Measurements from ENCODE around the gene TUBGCP4.
"Not testable (repeated sequence)": the region's sequence is repeated elsewhere in the genome, so short reads cannot be mapped to it uniquely, and the experiment has no call there.

Gene TUBGCP4

GRCh38 chr15:43370975-43371974, at the start of gene TUBGCP4, which contains the start of gene ZSCAN29:
Gene TUBGCP4 (plus strand): TSS chr15:43371101. CDS start chr15:43371355, 254 bp downstream.
Gene ZSCAN29 (minus strand): TSS chr15:43371043. CDS start chr15:43369913, 1,130 bp downstream.
- peak; percentile 74 to 84 for DNase-seq

- DNase-seq, result no peak
Observed at GRCh38 chr15:43325039-43325684, 45.7 kb upstream of the TUBGCP4 start.

GRCh38 chr15:43329217-43329959, 41.5 kb upstream of the TUBGCP4 start:
- no peak for DNase-seq

DNA sequence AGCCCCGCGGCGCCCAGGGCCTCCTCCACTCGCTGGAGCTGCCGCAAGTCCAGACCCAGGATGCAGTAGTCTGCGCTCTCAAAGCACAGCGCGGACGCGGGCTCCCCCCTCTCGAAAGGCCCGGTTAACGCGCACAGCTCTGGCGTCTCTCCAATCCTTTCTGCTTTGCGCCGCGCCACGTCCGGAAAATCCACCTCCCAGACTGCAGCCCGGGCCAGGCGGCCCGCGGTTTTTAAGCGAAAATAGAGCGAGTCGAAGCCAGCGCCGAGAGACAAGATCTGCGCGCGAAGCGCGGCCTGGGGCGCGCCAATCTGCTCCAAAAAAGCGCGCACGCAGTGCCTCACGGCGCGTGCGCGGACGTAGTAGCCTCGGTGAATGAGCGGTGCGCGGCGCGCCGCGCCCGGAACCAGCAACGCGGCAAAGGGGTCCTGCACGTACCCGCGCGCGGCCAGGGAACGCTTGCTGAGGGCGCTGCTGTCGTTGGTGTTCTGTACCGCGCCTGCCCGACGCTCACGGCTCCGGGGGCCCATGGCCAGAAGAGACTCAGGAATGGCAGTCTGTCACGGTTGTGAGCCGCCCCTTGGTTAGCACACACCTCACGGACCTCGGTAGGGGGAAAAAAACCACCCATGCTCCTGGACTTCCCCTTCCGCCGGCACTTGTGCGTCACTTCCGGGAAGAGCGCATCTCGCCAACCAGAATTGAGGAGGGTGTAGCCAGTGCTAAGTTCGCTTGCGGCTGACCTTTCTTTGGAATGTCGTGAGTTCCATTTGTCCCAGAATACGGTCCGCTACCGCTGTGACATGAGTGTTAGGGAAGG, 40.7 kb upstream of the TUBGCP4 start, which contains the start of gene LCMT2:
TSS of gene LCMT2 (minus strand) at position 614 of the 820 bp plus-strand sequence. CDS start at position 530, 84 bp downstream.
- peak; percentile 89 to 92 for DNase-seq

GRCh38 chr15:43330780-43331087, 40.2 kb upstream of the TUBGCP4 start:
- no peak for DNase-seq

- no peak for DNase-seq
Observed at GRCh38 chr15:43346305-43346704, 24.6 kb upstream of the TUBGCP4 start.

- no peak for DNase-seq
Observed at GRCh38 chr15:43347114-43347513, 23.8 kb upstream of the TUBGCP4 start.

GRCh38 chr15:43352693-43353382, 18.1 kb upstream of the TUBGCP4 start:
- DNase-seq, result no peak

DNA sequence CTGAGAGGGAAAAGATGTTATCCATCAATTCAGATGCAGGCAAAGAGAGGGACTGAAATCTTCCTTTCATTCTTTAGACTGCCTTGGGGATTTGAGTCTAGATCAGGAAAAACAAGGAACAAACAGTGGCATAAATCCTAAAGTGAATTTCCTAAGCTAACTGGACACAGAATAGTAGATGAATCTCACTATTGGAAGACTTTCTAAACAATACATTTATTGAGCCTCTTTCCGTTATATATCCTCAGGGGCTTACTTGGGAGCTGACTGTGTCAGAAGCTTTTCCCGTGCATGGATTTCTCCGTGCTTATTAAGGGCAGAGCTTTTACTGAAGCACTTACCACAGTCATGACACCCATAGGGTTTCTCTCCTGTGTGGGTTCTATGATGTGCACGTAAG, 10.1 kb upstream of the TUBGCP4 start:
- no peak for DNase-seq

GRCh38 chr15:43361313-43361903, 9.5 kb upstream of the TUBGCP4 start:
- DNase-seq, result no peak

GRCh38 chr15:43370310-43370974, 459 bp upstream of the TUBGCP4 start:
- no peak for DNase-seq

GRCh38 chr15:43376017-43376705, 5.3 kb downstream of the TUBGCP4 start:
- DNase-seq, result peak; percentile 10 to 51

GRCh38 chr15:43378601-43379000, 7.7 kb downstream of the TUBGCP4 start:
- no peak for DNase-seq

- no peak for DNase-seq
Observed at GRCh38 chr15:43382310-43382709, 11.4 kb downstream of the TUBGCP4 start.

GRCh38 chr15:43383070-43383469, 12.2 kb downstream of the TUBGCP4 start:
- no peak for DNase-seq

GRCh38 chr15:43390723-43391122, 19.8 kb downstream of the TUBGCP4 start:
- no peak for DNase-seq

- not testable (repeated sequence) for DNase-seq
Observed at GRCh38 chr15:43393592-43393991, 22.7 kb downstream of the TUBGCP4 start.

GRCh38 chr15:43402255-43402654, 31.4 kb downstream of the TUBGCP4 start:
- DNase-seq, result no peak

DNA sequence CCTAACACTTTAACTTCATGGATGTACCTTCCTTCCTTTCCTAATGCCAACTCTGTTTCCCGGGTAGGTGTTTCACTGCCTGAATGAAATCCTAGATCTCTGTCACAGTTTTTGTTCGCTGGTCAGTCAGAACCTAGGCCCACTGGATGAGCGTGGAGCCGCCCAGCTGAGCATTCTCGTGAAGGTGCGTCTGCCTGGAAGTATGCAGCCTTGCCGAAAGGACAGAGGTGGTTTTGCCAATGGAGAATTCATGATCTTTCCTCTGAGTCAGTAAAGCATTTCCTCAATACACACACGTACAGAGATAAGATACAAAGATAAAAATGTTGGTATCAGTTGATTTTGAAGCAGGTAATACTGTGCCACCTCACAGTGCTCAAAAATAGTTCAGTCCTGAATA, 32.7 kb downstream of the TUBGCP4 start:
- DNase-seq, result no peak

DNA sequence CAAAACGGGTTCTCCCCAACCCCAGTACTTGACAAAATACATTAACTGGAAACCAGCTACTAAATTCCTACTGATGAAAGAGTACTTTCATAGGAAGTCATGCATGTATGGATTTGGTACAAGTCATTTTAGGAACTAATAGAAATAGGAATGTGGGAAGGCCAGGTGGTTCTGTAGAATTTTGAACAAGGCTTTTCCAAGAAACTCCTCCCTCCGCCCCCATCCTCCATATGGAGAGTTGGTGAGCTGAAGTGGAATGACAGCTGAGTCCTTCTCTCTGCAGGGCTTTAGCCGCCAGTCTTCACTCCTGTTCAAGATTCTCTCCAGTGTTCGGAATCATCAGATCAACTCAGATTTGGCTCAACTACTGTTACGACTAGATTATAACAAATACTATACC, 33.2 kb downstream of the TUBGCP4 start:
- DNase-seq, result no peak

Measured in inflammatory macrophage treated with lipopolysaccharide for 1 hour (primary cell).